HT-29 (cell line): ENCODE results near the gene MAN1B1. TPM values are rescaled to one million over a fixed set of nuclear protein-coding genes. Genes with fewer than 3 reads are reported as not detected.

Experiments
- DNase-seq: peaks from one replicate; pipeline ENCODE4 v3.0.0-alpha.2; 2015; ENCODE audit warnings: low spot score
- total RNA-seq: library from RNA; depleted of rRNA; stranded (reverse); fragments of >200 nt; shearing (Covaris generic); gene quantifications from 2 replicates; pipeline ENCODE4 v1.2.3, GENCODE V29; 2014; rRNA removed

Gene MAN1B1
- 82.2 and 104 TPM in 2 replicates for total RNA-seq

GRCh38 chr9:137086531-137087408 lies at the start of gene MAN1B1:
Gene MAN1B1 (plus strand): TSS chr9:137086985. CDS start chr9:137087000, 15 bp downstream.
- peak; percentile 99 for DNase-seq

- DNase-seq = no peak
These were observed 49.8 kb upstream of the MAN1B1 start for GRCh38 chr9:137037035-137037434.

- DNase-seq = no peak
These were observed 49.3 kb upstream of the MAN1B1 start for GRCh38 chr9:137037483-137037882.

GRCh38 chr9:137038916-137039315 lies 47.9 kb upstream of the MAN1B1 start:
- no peak for DNase-seq

GRCh38 chr9:137039611-137040366 lies 47.0 kb upstream of the MAN1B1 start:
- no peak for DNase-seq

- DNase-seq = no peak
These were observed 46.2 kb upstream of the MAN1B1 start for GRCh38 chr9:137040568-137040967.

GRCh38 chr9:137041124-137041523 lies 45.7 kb upstream of the MAN1B1 start:
- no peak for DNase-seq

- no peak for DNase-seq
These were observed 43.7 kb upstream of the MAN1B1 start for GRCh38 chr9:137042751-137043727.

- no peak for DNase-seq
These were observed 42.7 kb upstream of the MAN1B1 start for GRCh38 chr9:137044037-137044436.

GRCh38 chr9:137044502-137045177 lies 42.1 kb upstream of the MAN1B1 start:
- peak; percentile 59 for DNase-seq

GRCh38 chr9:137045294-137046087 lies 41.3 kb upstream of the MAN1B1 start:
- DNase-seq = no peak

GRCh38 chr9:137046088-137046787 lies 40.5 kb upstream of the MAN1B1 start, which contains the start of gene NPDC1:
Gene NPDC1 (minus strand): TSS chr9:137046177. CDS start chr9:137045989, 188 bp downstream.
- peak; percentile 93 for DNase-seq

- DNase-seq = no peak
These were observed 37.9 kb upstream of the MAN1B1 start for GRCh38 chr9:137048655-137049543.

- peak; percentile 84 for DNase-seq
These were observed 37.0 kb upstream of the MAN1B1 start for GRCh38 chr9:137049544-137050449.

- DNase-seq = no peak
These were observed 36.2 kb upstream of the MAN1B1 start for GRCh38 chr9:137050570-137050969.

- no peak for DNase-seq
These were observed 35.5 kb upstream of the MAN1B1 start for GRCh38 chr9:137051145-137051724.

- no peak for DNase-seq
These were observed 34.5 kb upstream of the MAN1B1 start for GRCh38 chr9:137052293-137052692.
